ENCODE measurements around the gene ANGEL2. TPM values are rescaled to one million over a fixed set of nuclear protein-coding genes. Genes with fewer than 3 reads are reported as not detected.

ANGEL2 gene
- total RNA-seq, 1 donor from 2014 or later, result 21.2 TPM

DNA sequence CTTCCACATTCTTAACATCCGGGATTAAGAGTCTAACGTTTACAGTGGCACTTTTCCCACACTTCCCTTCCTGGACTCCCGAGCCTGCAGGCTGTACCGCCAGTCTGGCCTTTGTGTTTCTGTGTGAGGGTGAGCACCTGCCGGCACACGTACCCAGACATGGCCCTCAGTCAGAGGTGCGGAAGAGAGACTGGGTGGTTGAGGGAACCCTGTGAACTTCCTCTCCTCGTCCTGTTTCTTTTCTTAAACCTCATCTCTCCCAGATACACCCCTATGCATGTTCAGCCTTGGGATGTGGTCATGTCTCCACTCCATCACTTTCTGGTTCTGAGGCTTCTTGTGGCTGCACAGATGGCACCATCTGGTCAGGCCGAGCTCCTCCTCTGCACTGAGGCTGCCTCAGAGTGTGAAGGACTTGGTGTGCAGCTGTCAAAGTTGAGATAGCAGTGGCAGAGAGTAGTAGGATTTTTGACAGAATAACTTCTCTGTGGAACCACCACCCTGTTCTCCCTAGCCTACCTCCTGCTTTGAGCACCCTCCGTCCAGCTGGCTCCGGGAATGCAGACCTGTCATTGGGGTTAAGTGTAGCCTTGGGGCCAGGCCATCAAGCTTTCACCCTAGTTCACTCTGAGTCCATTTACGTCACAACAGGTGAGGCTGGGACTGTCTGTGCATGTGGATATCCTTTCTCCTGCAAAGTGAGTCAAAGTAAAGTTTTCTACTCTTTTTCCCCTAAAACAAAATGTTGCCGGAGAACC lies 33.9 kb downstream of the ANGEL2 start:
- Mint-ChIP-seq H3K27ac (ENCODE audit: unreplicated experiment) (peak overlapping the region; percentile 70), H3K4me3 (ENCODE audit: unreplicated experiment) (no peak overlapping the region), H3K36me3 (ENCODE audit: low read depth) (no peaks in the 10 kb centered on the region), H3K4me1 (ENCODE audit: low read depth) (peaks cover 20% of the 10 kb centered on the region), H3K9me3 (ENCODE audit: low read depth) (no peaks in the 10 kb centered on the region), H3K27me3 (ENCODE audit: low read depth) (no peaks in the 10 kb centered on the region)
- DNase-seq (ENCODE audit: low spot score), result no peak
- TF ChIP-seq, protein P1, sequence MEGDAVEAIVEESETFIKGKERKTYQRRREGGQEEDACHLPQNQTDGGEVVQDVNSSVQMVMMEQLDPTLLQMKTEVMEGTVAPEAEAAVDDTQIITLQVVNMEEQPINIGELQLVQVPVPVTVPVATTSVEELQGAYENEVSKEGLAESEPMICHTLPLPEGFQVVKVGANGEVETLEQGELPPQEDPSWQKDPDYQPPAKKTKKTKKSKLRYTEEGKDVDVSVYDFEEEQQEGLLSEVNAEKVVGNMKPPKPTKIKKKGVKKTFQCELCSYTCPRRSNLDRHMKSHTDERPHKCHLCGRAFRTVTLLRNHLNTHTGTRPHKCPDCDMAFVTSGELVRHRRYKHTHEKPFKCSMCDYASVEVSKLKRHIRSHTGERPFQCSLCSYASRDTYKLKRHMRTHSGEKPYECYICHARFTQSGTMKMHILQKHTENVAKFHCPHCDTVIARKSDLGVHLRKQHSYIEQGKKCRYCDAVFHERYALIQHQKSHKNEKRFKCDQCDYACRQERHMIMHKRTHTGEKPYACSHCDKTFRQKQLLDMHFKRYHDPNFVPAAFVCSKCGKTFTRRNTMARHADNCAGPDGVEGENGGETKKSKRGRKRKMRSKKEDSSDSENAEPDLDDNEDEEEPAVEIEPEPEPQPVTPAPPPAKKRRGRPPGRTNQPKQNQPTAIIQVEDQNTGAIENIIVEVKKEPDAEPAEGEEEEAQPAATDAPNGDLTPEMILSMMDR (IDR thresholded peaks at IDR 0.05), result no peak

DNA sequence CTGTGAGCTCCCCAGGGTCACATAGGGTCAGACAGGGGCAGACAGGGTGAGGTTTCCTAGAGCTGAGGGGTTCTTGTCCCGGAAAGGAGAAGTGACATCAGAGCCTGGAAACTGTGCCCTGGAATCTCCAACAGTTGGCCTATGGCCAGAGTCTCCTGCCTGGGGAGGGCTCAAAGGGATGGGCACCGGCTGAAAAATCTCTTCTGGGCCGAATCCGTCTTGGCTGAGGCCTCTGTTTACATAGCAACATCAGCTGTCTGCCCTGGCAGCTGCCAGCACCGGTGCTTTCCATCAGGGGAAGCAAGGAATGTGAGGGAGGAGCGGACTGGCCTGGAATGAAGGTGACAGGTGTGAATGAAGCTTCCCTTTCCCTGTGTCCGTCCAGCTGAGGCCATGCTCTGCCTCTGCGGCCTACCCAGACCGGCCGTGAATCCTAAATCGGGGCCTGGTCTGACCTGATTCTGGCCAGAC lies 34.6 kb downstream of the ANGEL2 start:
- no peaks in the 10 kb centered on the region for H3K27me3 Mint-ChIP-seq (ENCODE audit: low read depth)
- no peaks in the 10 kb centered on the region for H3K9me3 Mint-ChIP-seq (ENCODE audit: low read depth)
- H3K36me3 Mint-ChIP-seq (ENCODE audit: low read depth), result peaks cover under 1% of the 10 kb centered on the region
- H3K4me1 Mint-ChIP-seq (ENCODE audit: low read depth), result peaks cover 20% of the 10 kb centered on the region
- DNase-seq (ENCODE audit: low spot score), result no peak
- H3K27ac Mint-ChIP-seq (ENCODE audit: unreplicated experiment), result no peak overlapping the region
- no peak overlapping the region for H3K4me3 Mint-ChIP-seq (ENCODE audit: unreplicated experiment)
- TF ChIP-seq, protein P1 (IDR thresholded peaks at IDR 0.05), result no peak

DNA sequence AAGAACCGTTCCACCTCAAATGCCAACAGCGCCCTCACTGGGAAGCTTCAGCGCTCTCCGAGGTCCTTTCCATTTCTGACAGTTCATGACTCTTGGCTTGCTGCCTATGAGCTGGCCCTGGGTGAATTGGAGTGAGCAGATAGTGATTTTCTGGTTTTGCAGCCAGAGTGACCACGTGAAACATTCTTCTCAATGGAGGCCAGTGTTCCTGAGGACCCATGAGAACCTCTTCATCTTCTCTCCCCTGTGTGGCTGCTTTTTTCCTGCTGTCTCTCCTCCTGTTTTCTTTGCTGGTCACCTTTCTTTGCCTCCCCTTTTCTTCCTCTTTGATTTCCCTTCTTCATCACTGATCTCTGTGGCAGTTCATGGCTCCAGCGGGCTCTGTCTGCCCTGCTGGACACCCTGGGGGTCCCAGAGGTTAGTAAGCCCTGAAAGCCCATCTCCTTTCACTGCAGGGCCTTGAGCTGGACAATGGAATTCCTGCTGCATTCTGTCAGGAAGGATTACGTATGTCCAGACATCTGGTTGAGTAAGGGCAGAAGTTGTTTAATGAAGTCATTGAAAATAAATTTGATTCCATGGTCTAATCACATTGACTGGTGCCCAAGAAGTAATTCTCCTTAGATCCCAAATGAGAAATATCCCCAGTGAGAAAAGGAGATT lies 35.4 kb downstream of the ANGEL2 start:
- H3K4me1 Mint-ChIP-seq (ENCODE audit: low read depth), result peaks cover 20% of the 10 kb centered on the region

GRCh38 chr1:212979340-212980122 lies 36.1 kb downstream of the ANGEL2 start:
- TF ChIP-seq, protein P1 (IDR thresholded peaks at IDR 0.05), result no peak
- Mint-ChIP-seq H3K4me3 (ENCODE audit: unreplicated experiment) (no peak overlapping the region), H3K27me3 (ENCODE audit: low read depth) (no peaks in the 10 kb centered on the region), H3K9me3 (ENCODE audit: low read depth) (no peaks in the 10 kb centered on the region), H3K27ac (ENCODE audit: unreplicated experiment) (no peak overlapping the region), H3K36me3 (ENCODE audit: low read depth) (peaks cover 3% of the 10 kb centered on the region), H3K4me1 (ENCODE audit: low read depth) (peaks cover 20% of the 10 kb centered on the region)
- DNase-seq (ENCODE audit: low spot score), result no peak

More for the DNA sequence above, 35.4 kb downstream of the ANGEL2 start:
- no peak for DNase-seq (ENCODE audit: low spot score)
- H3K9me3 Mint-ChIP-seq (ENCODE audit: low read depth), result no peaks in the 10 kb centered on the region
- H3K27ac Mint-ChIP-seq (ENCODE audit: unreplicated experiment), result no peak overlapping the region
- no peaks in the 10 kb centered on the region for H3K27me3 Mint-ChIP-seq (ENCODE audit: low read depth)
- H3K4me3 Mint-ChIP-seq (ENCODE audit: unreplicated experiment), result no peak overlapping the region
- TF ChIP-seq, protein P1 (IDR thresholded peaks at IDR 0.05), result peak; percentile 8
- peaks cover 3% of the 10 kb centered on the region for H3K36me3 Mint-ChIP-seq (ENCODE audit: low read depth)
